SK-N-SH (cell line): ENCODE measurements around the gene NLRP14. TPM values are rescaled to one million over a fixed set of nuclear protein-coding genes. Genes with fewer than 3 reads are reported as not detected.

Experiments
- CTCF ChIA-PET: fragments of 300-600, 350-600 bp; formaldehyde crosslinking; extraction: SDS; loops from one replicate; lab custom pipeline; 2021; lab: Yijun Ruan, JAX
- POLR2A ChIA-PET: fragments of 350-600 bp; sonication (Branson Sonifier 250); formaldehyde crosslinking; extraction: SDS; loops from one replicate; lab custom pipeline; 2020; ENCODE audit warnings: antibody characterized with exemption, inconsistent platforms; lab: Yijun Ruan, JAX
- DNase-seq: peaks from one replicate; pipeline ENCODE4 v3.0.0; 2012
- H2AFZ ChIP-seq: fragments of 200-600 bp; sonication (generic); 2 replicates; pipeline ENCODE4 v1.8.1; 2016; ENCODE audit warnings: antibody characterized with exemption, mild to moderate bottlenecking, low read depth
- H3F3A ChIP-seq: fragments of 200-600 bp; sonication (generic); replicated peaks from 2 replicates; pipeline ENCODE3; 2016; ENCODE audit warnings: antibody characterized with exemption, mild to moderate bottlenecking; ENCODE audit not compliant: insufficient read depth
- H3K27ac ChIP-seq, 2 experiments: fragments of 200-500 bp in 1 of 2; fragments of 200-600 bp in 1 of 2; sonication (Bioruptor generic) in 1 of 2; sonication (generic), shearing (Covaris generic) in 1 of 2; 2 replicates each; pipeline versions ENCODE4 v1.5.1 to v1.6.1; 2014 to 2016; ENCODE audit warnings: low read depth in 2 of 2, inconsistent platforms in 1 of 2, low read length in 1 of 2, mild to moderate bottlenecking in 1 of 2, mixed read lengths in 1 of 2
- H3K27me3 ChIP-seq: fragments of 200-600 bp; sonication (generic), shearing (Covaris generic); 2 replicates; pipeline ENCODE4 v1.6.1; 2016; ENCODE audit warnings: mixed run types; ENCODE audit not compliant: insufficient read depth
- H3K36me3 ChIP-seq, 2 experiments: fragments of 200-500 bp in 1 of 2; fragments of 200-600 bp in 1 of 2; sonication (Bioruptor generic) in 1 of 2; sonication (generic) in 1 of 2; replicated peaks in 1 of 2; 2 replicates each; pipeline versions ENCODE3 to v1.5.1; 2014 to 2016; ENCODE audit warnings: low read length in 1 of 2, mild to moderate bottlenecking in 1 of 2; ENCODE audit not compliant: insufficient read depth in 2 of 2, control insufficient read depth in 1 of 2
- H3K4me1 ChIP-seq, 2 experiments: fragments of 200-500 bp in 1 of 2; fragments of 200-600 bp in 1 of 2; sonication (Bioruptor generic) in 1 of 2; sonication (generic), shearing (Covaris generic) in 1 of 2; 2 replicates each; pipeline versions ENCODE4 v1.5.1 to v1.6.1; 2014 to 2016; ENCODE audit warnings: low read depth in 1 of 2, low read length in 1 of 2, mixed run types in 1 of 2; ENCODE audit not compliant: insufficient read depth in 2 of 2, control insufficient read depth in 1 of 2
- H3K4me2 ChIP-seq: fragments of 200-600 bp; sonication (generic), shearing (Covaris generic); 2 replicates; pipeline ENCODE4 v1.6.1; 2017; ENCODE audit warnings: mixed run types
- H3K4me3 ChIP-seq, 2 experiments: fragments of 200-500 bp in 1 of 2; fragments of 200-600 bp in 1 of 2; sonication (Bioruptor generic) in 1 of 2; sonication (generic), shearing (Covaris generic) in 1 of 2; 2 replicates each; pipeline versions ENCODE4 v1.5.1 to v1.8.1; 2014 to 2016; ENCODE audit warnings: low read depth in 2 of 2, inconsistent platforms in 1 of 2, low read length in 1 of 2, mild to moderate bottlenecking in 1 of 2, mixed read lengths in 1 of 2, moderate library complexity in 1 of 2
- H3K79me2 ChIP-seq: fragments of 200-600 bp; sonication (generic); 2 replicates; pipeline ENCODE4 v1.8.1; 2017; ENCODE audit warnings: mild to moderate bottlenecking; ENCODE audit not compliant: insufficient read depth
- H3K9ac ChIP-seq: fragments of 200-600 bp; sonication (generic); 2 replicates; pipeline ENCODE4 v1.6.1; 2017; ENCODE audit warnings: mixed run types
- H3K9me2 ChIP-seq: fragments of 200-600 bp; sonication (generic); 2 replicates; pipeline ENCODE4 v1.6.1; 2017; ENCODE audit warnings: mixed run types
- H3K9me3 ChIP-seq: fragments of 200-600 bp; sonication (generic); 2 replicates; pipeline ENCODE4 v1.6.1; 2017; ENCODE audit warnings: mixed run types, mild to moderate bottlenecking, moderate library complexity
- H4K20me1 ChIP-seq: fragments of 200-600 bp; sonication (generic); 2 replicates; pipeline ENCODE4 v1.6.1; 2017; ENCODE audit warnings: mild to moderate bottlenecking, mixed run types; ENCODE audit not compliant: insufficient read depth
- ELF1 ChIP-seq: IDR thresholded peaks from 2 replicates; pipeline ENCODE4 v1.4.0; 2012
- EP300 ChIP-seq, 2 experiments: IDR thresholded peaks; 2 replicates each; pipeline versions ENCODE4 v1.4.0 to v1.6.1; 2012; ENCODE audit warnings: borderline replicate concordance in 1 of 2, low read depth in 1 of 2, low read length in 1 of 2
- EZH2phosphoT487 ChIP-seq: fragments of 200-600 bp; sonication (generic); IDR thresholded peaks from 2 replicates; pipeline ENCODE4 v1.6.1; 2017; ENCODE audit warnings: low read depth, mixed run types, mild to moderate bottlenecking, antibody characterized with exemption, moderate library complexity, borderline replicate concordance
- FOSL2 ChIP-seq: IDR thresholded peaks from 2 replicates; pipeline ENCODE4 v1.4.0; 2012; ENCODE audit warnings: low read depth, mild to moderate bottlenecking, moderate library complexity, borderline replicate concordance
- FOXJ3 ChIP-seq: sonication (generic); formaldehyde crosslinking; IDR thresholded peaks from 2 replicates; pipeline ENCODE4 v1.5.1; 2020; ENCODE audit warnings: mild to moderate bottlenecking, missing genetic modification reagents
- FOXM1 ChIP-seq: IDR thresholded peaks from 2 replicates; pipeline ENCODE4 v1.4.0; 2012; ENCODE audit warnings: low read depth, mild to moderate bottlenecking
- GABPA ChIP-seq: IDR thresholded peaks from 2 replicates; pipeline ENCODE4 v1.4.0; 2012; ENCODE audit warnings: low read depth, mild to moderate bottlenecking
- GATA2 ChIP-seq: sonication (generic); formaldehyde crosslinking; IDR thresholded peaks from 2 replicates; pipeline ENCODE4 v1.5.0; 2020; ENCODE audit warnings: mild to moderate bottlenecking, missing genetic modification reagents
- JUND ChIP-seq: IDR thresholded peaks from 2 replicates; pipeline ENCODE4 v1.4.0; 2012
- NFIC ChIP-seq: IDR thresholded peaks from 2 replicates; pipeline ENCODE4 v1.4.0; 2012; ENCODE audit warnings: borderline replicate concordance
- POLR2AphosphoS5 ChIP-seq: IDR thresholded peaks from 2 replicates; pipeline ENCODE4 v1.6.1; 2012; ENCODE audit warnings: low read depth, low read length
- RAD21 ChIP-seq: IDR thresholded peaks from 2 replicates; pipeline ENCODE4 v1.6.1; 2012; ENCODE audit warnings: mild to moderate bottlenecking, low read length
- RCOR1 ChIP-seq: fragments of 150-350 bp; IDR thresholded peaks from 2 replicates; pipeline ENCODE4 v1.6.1; 2017; ENCODE audit warnings: antibody characterized with exemption, low read length
- RFX5 ChIP-seq: IDR thresholded peaks from 2 replicates; pipeline ENCODE4 v1.6.1; 2012; ENCODE audit warnings: mild to moderate bottlenecking, improper control_type of control experiment, low read length
- SIN3A ChIP-seq: IDR thresholded peaks from 2 replicates; pipeline ENCODE4 v1.6.1; 2012; ENCODE audit warnings: low read depth, mild to moderate bottlenecking, low read length, moderate library complexity, borderline replicate concordance
- SMC3 ChIP-seq: IDR thresholded peaks from 2 replicates; pipeline ENCODE4 v1.6.1; 2012; ENCODE audit warnings: low read depth, low read length, improper control_type of control experiment
- TEAD4 ChIP-seq: IDR thresholded peaks from 2 replicates; pipeline ENCODE4 v1.4.0; 2012; ENCODE audit warnings: mild to moderate bottlenecking, borderline replicate concordance; ENCODE audit not compliant: insufficient read depth
- YY1 ChIP-seq: IDR thresholded peaks from 2 replicates; pipeline ENCODE4 v1.4.0; 2012; ENCODE audit warnings: low read depth, mild to moderate bottlenecking
- WGBS: methylation state at CpG from one replicate; pipeline ENCODE4 v1.1.6; 2017; ENCODE audit warnings: low lambda C conversion rate; 5-methylcytosine and 5-hydroxymethylcytosine counted together
- polyA plus RNA-seq, 3 experiments: library from polyadenylated mRNA; depleted of rRNA; stranded (reverse); fragments of >200 nt; gene quantifications; 2 replicates each; pipeline ENCODE4 v1.2.3, GENCODE V29; 2012
- TF ChIP-seq, protein P1 (sequence below): IDR thresholded peaks from 2 replicates; pipeline ENCODE4; 2012
- TF ChIP-seq, protein P2 (sequence below): fragments of 200-600 bp; sonication (generic); IDR thresholded peaks from 2 replicates; pipeline ENCODE4 v1.6.1; 2017; ENCODE audit warnings: antibody characterized with exemption, mild to moderate bottlenecking, moderate library complexity
- TF ChIP-seq, protein P3 (sequence below): fragments of 150-350 bp; IDR thresholded peaks from 2 replicates; pipeline ENCODE4 v1.6.1; 2016; ENCODE audit warnings: mild to moderate bottlenecking, low read depth, low read length

Gene NLRP14
- polyA plus RNA-seq, 1 of the 3 experiments (the other 2 are of a cell fraction) = not detected

GRCh38 chr11:7079545-7080135 is 59.4 kb downstream of the NLRP14 start:
- no peaks in the 10 kb centered on the region for H3K36me3 ChIP-seq
- 11% methylated on average over 7 of the region's 7 CpGs for WGBS
- H3K4me2 ChIP-seq = no peak overlapping the region
- no peaks in the 10 kb centered on the region for H3K9me2 ChIP-seq
- H3K9ac ChIP-seq = no peak overlapping the region
- H3K4me3 ChIP-seq = no peak overlapping the region
- DNase-seq = no peak
- H3K27ac ChIP-seq = no peak overlapping the region
- no peaks in the 10 kb centered on the region for H3F3A ChIP-seq
- TF ChIP-seq EZH2phosphoT487 (no peak), RCOR1 (no peak), JUND (no peak), GATA2 (CRISPR knock-in tag) (no peak)
- H3K27me3 ChIP-seq = no peaks in the 10 kb centered on the region
- ChIA-PET POLR2A (no interaction called here), CTCF (no interaction called here)
- H2AFZ ChIP-seq = no peak overlapping the region
- no peaks in the 10 kb centered on the region for H3K79me2 ChIP-seq
- H3K4me1 ChIP-seq = no peaks in the 10 kb centered on the region
- H4K20me1 ChIP-seq = no peaks in the 10 kb centered on the region
- no peaks in the 10 kb centered on the region for H3K9me3 ChIP-seq

DNA sequence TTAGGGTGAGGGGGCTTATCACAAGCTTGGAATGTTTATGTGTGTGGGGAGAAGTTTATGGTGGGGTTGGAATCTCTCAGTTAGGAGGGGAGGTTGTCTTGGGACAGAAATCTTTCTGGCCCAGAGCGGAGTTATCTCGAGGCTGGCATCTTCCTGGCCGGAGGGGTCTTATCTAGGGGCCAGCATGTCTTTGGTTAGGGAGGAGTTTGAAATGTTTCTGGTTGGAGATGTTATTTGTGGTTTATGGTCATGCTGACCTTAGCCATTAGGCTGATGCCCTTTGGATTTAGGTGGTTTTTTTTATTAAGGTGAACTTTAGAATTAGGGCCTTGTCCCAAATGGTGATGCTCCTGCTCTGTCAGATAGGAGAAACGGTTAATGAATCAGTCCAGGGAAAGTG is 60.6 kb downstream of the NLRP14 start:
- H3K9me2 ChIP-seq = no peaks in the 10 kb centered on the region
- TF ChIP-seq GABPA (no peak), FOSL2 (no peak)
- TF ChIP-seq, all 33 proteins: peak for 0
- Histone ChIP-seq H3K4me2 (no peak overlapping the region), H3F3A (no peaks in the 10 kb centered on the region), H3K9ac (no peak overlapping the region), H3K36me3 (no peaks in the 10 kb centered on the region), H3K27ac (no peak overlapping the region), H2AFZ (no peak overlapping the region), H3K4me3 (no peak overlapping the region), H3K27me3 (no peaks in the 10 kb centered on the region), H3K4me1 (no peaks in the 10 kb centered on the region), H3K9me3 (no peaks in the 10 kb centered on the region), H3K79me2 (no peaks in the 10 kb centered on the region), H4K20me1 (no peaks in the 10 kb centered on the region)
- ChIA-PET POLR2A (no interaction called here), CTCF (no interaction called here)
- WGBS = 10% methylated on average over 4 of the region's 4 CpGs
- DNase-seq = no peak

DNA sequence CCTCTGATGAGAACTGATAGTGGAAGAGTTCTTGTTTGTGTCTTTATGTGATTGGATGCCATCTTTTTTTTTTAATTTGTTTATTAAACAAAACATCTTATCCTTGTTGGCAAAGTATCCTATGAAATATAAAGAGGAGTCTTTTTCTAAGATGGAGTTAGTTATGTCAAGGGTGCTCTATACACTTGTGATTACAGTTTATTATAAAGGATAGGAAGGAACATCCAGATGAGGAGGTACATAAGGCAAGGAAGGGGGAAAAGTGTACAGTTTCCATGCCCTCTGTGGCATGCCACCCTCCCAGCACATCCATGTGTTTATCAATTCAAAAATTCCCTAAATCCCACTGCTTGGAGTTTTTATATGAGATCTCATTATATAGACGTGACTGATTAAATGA is 61.2 kb downstream of the NLRP14 start:
- no peaks in the 10 kb centered on the region for H3F3A ChIP-seq
- H4K20me1 ChIP-seq = no peaks in the 10 kb centered on the region
- H3K4me1 ChIP-seq = no peaks in the 10 kb centered on the region
- no peak overlapping the region for H2AFZ ChIP-seq
- H3K9ac ChIP-seq = no peak overlapping the region
- no peaks in the 10 kb centered on the region for H3K9me2 ChIP-seq
- ChIA-PET POLR2A (no interaction called here), CTCF (no interaction called here)
- no peaks in the 10 kb centered on the region for H3K79me2 ChIP-seq
- no peak overlapping the region for H3K27ac ChIP-seq
- H3K4me3 ChIP-seq = no peak overlapping the region
- H3K36me3 ChIP-seq = no peaks in the 10 kb centered on the region
- H3K4me2 ChIP-seq = no peak overlapping the region
- H3K27me3 ChIP-seq = no peaks in the 10 kb centered on the region
- DNase-seq = no peak
- no peaks in the 10 kb centered on the region for H3K9me3 ChIP-seq
- WGBS = 0% methylated on average over 1 of the region's 1 CpG
- TF ChIP-seq, protein P1, sequence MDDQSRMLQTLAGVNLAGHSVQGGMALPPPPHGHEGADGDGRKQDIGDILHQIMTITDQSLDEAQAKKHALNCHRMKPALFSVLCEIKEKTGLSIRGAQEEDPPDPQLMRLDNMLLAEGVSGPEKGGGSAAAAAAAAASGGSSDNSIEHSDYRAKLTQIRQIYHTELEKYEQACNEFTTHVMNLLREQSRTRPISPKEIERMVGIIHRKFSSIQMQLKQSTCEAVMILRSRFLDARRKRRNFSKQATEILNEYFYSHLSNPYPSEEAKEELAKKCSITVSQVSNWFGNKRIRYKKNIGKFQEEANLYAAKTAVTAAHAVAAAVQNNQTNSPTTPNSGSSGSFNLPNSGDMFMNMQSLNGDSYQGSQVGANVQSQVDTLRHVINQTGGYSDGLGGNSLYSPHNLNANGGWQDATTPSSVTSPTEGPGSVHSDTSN = no peak
- TF ChIP-seq JUND (no peak), FOSL2 (no peak), NFIC (no peak), TEAD4 (no peak), RFX5 (no peak), FOXM1 (no peak), YY1 (no peak), POLR2AphosphoS5 (no peak), SMC3 (no peak), EP300 (IDR thresholded peaks at IDR 0.05; ENCODE audit: borderline replicate concordance in 1 of 2, low read depth in 1 of 2, low read length in 1 of 2) (no peak), SIN3A (no peak), FOXJ3 (CRISPR knock-in tag) (no peak), ELF1 (no peak), RAD21 (no peak)
- TF ChIP-seq, protein P2, sequence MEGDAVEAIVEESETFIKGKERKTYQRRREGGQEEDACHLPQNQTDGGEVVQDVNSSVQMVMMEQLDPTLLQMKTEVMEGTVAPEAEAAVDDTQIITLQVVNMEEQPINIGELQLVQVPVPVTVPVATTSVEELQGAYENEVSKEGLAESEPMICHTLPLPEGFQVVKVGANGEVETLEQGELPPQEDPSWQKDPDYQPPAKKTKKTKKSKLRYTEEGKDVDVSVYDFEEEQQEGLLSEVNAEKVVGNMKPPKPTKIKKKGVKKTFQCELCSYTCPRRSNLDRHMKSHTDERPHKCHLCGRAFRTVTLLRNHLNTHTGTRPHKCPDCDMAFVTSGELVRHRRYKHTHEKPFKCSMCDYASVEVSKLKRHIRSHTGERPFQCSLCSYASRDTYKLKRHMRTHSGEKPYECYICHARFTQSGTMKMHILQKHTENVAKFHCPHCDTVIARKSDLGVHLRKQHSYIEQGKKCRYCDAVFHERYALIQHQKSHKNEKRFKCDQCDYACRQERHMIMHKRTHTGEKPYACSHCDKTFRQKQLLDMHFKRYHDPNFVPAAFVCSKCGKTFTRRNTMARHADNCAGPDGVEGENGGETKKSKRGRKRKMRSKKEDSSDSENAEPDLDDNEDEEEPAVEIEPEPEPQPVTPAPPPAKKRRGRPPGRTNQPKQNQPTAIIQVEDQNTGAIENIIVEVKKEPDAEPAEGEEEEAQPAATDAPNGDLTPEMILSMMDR = no peak
- TF ChIP-seq, protein P3, sequence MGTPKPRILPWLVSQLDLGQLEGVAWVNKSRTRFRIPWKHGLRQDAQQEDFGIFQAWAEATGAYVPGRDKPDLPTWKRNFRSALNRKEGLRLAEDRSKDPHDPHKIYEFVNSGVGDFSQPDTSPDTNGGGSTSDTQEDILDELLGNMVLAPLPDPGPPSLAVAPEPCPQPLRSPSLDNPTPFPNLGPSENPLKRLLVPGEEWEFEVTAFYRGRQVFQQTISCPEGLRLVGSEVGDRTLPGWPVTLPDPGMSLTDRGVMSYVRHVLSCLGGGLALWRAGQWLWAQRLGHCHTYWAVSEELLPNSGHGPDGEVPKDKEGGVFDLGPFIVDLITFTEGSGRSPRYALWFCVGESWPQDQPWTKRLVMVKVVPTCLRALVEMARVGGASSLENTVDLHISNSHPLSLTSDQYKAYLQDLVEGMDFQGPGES = no peak
